TTC549 (cell line): Measurements from ENCODE around the gene EFCC1.
"Not testable (repeated sequence)": the region's sequence is repeated elsewhere in the genome, so short reads cannot be mapped to it uniquely, and the experiment has no call there.

ENCODE experiments used
- FAIRE-seq: peaks from 2 replicates; lab custom pipeline; 2012; peaks lifted over from hg19 to GRCh38; lab: Jason Lieb, UNC

Gene EFCC1

DNA sequence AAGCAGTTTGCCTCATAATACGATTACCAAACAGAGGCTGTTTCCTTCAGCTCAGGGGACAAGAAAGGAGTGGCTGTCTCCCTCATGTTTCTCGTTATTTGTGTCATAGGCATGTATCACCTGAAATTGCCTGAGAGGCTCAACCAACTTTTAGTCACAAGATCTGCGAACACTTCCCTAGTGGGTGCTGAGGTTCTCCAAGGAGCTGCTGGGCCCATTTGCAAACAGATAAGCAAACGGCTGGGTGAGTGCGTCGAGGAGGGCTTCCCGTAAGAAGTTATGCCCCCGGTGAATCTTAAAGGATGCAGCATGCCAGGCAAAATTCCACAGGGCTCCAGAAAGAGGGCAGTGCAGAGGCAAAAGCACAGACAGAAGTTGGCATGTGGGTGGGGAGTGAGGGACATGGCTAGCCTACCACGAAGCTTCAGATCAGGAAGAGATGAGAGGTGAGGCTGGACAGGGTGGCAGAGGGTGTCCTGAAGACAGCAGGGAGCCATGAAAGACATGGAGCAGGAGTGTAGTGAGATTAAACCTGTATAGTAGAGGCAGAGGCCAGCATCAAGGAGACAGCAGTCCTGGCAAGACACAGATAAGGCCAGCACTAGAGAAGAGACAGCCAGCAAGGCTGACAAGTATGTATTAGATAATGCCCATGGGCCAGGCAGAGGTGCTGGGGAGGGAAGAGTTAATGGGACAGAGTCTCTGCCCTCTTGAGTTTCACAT lies 55.5 kb downstream of the EFCC1 start:
- no peak for FAIRE-seq

DNA sequence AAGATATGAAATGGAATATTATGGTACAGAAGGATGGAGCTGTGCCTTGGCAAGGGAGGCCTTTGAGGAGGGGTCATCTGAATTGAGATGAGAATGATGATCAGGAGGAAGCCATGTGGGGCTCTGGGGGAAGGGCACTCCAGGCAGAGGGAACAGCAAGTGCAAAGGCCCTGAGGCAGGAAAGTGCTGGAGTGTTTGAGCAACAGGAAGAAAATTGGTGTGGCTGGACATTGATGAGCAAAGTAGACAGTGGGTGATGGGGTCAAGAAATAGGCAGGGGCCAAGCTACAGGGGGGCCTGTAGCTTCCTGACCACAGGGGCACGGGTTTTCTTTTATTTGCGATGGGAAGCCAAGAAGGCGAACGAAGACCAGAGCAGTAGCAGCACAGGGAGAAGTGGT lies 56.1 kb downstream of the EFCC1 start:
- FAIRE-seq, result no peak

DNA sequence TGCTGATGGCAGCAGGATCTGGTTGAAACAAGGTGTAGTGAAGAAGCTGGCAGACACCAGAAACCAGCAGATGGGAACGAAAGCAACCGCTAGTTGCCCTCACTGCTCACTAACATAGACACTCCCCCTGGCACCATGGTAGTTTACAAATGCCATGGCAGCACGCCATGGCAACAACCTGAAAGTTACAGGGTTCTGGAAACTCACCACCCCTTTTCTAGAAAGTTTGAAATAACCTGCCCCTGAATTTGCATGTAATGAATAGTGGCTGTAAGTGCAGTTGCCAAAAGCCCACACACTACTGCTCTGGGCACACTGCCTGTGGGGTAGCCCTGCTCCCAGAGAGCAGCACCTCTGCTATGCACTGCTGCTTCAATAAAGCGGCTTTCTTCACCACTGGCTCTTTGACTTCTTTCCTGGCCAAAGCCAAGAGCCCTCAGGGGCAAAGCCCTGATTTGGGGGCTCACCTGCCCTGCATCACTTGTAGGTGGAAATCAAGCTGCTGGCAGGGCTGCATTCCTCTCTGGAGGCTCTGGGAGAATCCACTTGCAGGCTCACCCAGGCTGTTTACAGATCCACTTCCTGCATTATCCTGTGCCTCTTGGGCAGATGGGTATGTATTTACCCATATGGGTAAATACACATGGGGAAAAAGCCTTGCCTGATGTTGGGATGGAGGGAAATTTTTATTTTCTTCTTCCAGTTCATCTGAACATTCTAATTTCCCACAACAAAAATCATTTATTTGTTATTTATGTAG lies 57.5 kb downstream of the EFCC1 start:
- FAIRE-seq, result no peak

DNA sequence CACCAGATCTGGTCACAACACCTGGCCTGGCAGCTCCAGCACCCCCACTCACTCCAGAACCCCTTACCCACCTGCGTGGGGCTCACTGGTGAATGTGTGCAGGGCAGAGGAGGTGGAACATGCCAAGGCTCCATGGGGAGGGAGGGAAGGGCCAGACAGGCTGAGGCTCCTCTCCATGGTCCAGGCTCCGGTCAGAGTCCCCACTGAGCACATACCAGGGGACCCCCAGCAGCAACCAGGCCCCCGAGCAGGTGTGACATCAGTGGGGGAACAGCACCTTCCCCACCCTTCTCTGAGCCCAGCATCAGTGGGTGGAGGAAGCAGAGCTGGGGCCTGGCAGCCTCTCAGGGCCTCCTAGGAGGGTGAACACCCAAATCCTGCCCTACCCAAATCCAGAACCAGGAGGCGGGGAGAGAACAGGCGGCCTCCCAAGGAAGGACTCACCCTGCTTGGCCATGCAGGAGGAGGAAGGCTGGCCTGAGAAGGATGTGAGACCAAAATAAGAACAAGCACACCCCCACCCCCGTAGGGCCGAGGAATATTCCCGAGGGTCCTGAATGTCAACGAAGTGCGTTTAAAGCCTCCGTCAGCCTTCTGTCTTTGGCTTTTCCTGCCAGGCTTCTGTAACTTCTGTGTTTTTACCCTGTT lies 58.3 kb downstream of the EFCC1 start:
- no peak for FAIRE-seq

DNA sequence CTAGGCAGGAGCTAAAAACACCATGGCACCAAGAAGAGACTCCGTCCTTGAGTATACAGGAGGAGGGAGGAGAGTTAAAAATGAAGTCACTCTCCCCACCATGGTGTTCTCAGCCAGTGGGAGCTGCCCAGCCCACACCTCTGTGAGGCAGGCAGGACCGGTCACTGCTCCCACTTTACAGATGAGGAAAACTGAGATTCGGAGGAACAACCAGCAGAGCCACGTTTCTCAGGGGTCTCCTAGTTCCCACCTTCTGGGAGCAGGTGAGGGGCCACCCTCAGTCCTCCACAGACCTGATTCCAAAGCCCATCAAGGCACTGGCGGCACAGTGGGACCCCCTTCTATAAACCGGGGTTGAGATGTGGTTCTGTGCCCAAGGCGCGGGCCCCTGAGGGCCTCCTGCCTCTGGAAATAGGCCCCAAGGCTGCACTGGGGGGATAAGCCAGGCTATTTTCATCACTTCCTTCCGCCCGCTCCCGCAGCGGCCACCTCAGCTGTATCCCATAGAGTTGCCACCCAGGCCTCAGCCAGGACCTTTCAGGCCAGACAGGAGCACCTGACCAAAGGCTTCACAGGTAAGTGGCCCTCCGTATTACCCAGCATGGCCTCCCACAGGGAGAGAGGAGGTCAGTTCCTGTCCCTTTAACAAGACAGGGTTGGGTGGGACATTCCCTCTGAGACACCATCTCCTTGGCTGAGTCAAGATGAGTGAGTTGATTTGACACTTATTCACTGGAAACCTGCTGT lies 59.3 kb downstream of the EFCC1 start, which contains the start of gene GP9:
GP9 (plus strand) TSS at position 504 of the 747 bp plus-strand sequence. CDS start 961 bp downstream, outside the sequence.
- no peak for FAIRE-seq

DNA sequence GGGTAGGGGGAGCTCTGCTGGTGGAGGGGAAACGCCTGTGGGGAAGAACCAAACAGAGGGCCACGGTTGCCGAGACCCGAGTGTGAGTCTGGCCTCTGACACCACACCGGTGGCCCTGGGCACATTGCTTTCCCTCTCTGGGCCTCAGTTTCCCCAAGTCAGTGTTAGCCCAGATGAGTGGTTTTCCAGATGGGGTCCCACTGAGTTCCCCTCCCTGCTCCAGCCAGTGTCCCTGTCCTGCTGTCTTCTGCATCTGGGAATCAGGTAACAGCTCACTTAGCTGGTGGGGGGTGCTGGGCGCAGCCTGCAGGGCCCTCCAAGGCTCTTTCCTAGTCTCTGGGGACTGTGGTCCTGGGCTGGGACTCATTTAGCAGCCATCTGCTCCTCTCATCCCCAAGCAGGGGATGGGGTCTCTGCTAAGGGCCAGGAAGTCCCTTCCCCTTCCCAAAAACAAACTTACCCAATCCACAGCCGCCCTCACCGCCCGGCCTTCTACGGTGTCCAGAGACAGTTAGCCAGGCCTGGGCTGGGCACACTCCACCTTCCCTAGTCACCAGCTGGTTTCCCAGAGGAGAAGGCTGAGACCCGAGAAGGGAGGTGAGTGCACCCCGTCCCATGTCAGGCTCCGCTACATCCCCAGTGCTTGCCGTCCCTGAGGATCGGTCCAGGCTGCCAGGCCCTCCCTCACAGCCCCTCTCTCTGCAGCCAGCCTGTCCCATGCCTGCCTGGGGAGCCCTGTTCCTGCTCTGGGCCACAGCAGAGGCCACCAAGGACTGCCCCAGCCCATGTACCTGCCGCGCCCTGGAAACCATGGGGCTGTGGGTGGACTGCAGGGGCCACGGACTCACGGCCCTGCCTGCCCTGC lies 60.2 kb downstream of the EFCC1 start:
- FAIRE-seq, result no peak

DNA sequence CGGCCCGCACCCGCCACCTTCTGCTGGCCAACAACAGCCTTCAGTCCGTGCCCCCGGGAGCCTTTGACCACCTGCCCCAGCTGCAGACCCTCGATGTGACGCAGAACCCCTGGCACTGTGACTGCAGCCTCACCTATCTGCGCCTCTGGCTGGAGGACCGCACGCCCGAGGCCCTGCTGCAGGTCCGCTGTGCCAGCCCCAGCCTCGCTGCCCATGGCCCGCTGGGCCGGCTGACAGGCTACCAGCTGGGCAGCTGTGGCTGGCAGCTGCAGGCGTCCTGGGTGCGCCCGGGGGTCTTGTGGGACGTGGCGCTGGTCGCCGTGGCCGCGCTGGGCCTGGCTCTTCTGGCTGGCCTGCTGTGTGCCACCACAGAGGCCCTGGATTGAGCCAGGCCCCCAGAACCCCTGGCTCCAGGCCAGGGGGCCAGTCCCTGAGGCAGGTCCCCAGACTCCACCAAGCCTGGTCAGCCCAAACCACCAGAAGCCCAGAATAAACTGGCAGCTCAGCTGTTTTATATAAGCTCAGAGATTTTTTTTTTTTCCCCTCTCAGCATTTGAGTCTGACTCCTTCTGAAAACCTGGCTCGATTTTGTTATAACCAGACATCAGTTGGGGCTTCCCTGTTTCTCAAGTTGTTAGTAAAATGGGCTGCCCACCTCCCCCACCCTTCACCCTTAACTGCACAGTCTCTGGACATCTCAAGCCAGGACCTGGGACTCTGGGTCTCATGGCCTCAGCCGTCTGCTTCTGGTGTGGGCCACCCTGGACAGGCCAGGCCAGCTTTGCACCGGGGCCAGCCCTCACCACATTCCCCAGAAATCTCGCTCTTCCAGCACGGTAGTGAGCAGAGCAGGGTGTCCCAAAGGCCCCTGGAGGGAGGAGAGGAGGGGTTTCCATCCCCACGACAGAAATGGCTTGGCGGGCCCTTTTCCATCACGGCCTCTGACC lies 61.1 kb downstream of the EFCC1 start:
- FAIRE-seq, result no peak

DNA sequence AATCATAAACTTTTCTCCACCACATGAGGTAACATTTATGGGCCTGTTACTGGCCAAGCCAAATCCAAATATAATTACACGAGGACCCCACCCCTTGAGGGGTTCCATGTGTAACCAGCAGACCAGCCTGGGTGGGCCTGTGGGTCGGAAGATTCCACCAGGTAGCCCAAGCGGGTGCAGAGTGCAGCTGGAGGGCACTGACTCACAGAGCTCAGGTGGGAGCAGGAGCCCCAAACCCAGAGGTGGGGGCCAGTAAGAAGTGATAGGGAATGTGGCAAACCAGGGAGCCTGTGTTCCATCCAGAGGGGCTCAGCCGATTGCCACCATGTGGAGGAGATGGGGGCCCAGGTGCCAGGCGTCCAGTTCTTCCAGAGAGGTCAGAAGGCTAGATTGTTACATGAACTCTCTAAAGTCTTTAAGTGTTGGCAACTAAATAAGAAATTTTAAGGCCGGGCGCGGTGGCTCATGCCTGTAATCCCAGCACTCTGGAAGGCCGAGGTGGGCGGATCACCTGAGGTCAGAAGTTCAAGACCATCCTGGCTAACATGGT lies 62.1 kb downstream of the EFCC1 start:
- FAIRE-seq, result no peak

DNA sequence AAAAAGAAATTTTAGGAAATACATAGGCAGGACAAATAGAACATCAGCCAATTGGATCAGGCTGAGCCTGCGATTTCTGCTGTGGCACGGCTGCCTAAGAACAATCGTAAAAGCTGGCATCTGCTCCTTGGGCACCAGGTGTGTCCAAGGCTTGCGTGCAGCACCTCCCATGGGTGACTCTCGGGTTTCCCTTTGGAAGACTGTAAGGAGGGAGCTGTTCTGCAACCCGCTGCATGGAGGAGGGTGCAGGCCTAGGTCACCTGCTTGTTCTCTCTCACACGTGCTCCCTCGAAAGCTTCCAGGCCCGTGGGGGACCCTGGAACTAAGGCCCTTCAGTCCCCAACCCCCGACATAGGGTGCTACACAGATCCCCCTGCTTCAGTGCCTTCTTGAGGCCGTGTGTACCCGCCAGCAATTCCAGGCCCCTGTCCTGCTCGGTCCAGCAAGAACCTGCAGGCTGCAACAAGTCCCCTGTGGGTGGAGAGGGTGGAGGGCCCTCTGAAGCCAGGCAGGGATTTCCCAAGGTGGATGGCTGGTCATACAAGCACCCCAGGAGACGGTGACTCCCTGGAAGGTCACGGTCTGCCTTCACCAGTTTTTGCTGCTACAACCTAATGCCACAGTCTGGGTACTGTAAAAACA lies 62.9 kb downstream of the EFCC1 start:
- no peak for FAIRE-seq

DNA sequence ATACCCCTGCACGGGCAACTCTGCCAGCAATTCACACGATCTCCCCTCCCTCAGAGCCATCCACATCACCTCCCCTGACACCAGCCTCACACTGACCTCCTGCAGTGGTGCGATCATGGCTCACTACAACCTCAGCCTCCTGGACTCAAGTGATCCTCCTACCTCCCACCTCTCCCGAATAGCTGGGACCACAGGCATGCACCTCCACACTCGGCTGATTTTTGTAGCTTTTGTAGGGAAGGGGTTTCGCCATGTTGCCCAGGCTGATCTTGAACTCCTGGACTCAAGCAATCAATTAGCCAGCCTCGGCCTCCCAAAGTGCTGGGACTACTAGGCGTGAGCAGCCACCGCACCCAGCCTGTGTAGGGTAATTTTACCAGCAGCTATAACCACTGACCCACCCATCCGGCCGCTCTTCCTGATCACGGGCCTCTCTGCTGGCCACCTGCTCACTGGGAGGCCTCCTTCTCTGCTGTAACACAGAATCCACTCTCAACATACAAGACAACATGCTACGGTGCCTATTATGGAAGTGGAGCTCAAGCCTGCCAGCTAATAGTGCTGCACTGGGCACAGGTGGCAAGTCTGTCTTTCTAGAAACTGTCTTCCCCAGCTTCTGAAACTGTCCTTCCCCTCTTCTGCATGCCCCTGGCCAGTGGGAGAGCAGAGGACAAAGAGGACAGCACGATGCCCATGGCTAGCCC lies 64.1 kb downstream of the EFCC1 start:
- FAIRE-seq, result no peak

DNA sequence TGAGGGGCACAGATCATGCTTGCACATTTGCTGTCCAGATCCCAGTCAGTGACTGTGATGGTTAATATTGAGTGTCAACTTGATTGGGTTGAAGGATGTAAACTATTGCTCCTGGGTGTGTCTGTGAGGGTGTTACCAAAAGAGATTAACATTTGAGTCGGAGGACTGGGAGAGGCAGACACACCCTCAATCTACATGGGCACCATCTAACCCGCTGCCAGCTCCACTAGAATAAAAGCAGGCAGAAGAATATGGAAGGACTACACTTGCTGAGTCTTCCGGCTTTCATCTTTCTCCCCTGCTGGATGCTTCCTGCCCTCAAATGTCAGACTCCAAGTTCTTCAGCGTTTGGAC lies 64.6 kb downstream of the EFCC1 start:
- no peak for FAIRE-seq

DNA sequence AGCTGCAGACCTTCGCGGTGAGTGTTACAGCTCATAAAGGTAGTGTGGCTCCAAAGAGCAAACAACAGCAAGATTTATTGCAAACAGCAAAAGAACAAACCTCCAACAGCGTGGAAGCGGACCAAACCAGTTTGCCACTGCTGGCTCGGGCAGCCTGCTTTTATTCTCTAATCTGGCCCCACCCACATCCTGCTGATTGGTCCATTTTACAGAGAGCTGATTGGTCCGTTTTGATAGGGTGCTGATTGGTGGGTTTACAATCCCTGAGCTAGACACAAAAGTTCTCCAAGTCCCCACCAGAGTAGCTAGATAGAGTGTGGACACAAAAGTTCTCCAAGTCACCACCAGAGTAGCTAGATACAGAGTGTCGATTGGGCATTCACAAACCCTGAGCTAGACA lies 66.6 kb downstream of the EFCC1 start:
- not testable (repeated sequence) for FAIRE-seq

DNA sequence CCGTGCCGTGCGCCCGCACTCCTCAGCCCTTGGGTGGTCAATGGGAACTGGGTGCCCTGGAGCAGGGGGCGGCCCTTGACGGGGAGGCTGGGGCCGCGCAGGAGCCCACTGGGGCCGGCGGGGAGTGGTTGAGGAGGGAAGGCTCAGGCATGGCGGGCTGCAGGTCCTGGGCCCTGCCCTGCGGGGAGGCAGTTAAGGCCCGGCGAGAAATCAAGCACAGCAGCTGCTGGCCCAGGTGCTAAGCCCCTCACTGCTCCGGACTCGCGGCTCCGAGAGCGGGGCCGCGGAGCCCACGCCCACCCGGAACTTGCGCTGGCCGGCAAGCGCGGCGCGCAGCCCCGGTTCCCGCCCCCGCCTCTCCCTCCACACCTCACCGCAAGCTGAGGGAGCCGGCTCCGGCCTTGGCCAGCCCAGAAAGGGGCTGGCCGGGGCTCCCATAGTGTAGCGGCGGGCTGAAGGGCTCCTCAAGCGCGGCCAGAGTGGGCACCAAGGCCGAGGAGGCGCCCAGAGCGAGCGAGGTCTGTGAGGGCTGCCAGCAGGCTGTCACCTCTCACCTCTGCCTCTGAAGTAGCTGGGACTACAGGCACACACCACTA lies 67.3 kb downstream of the EFCC1 start:
- FAIRE-seq, result no peak

DNA sequence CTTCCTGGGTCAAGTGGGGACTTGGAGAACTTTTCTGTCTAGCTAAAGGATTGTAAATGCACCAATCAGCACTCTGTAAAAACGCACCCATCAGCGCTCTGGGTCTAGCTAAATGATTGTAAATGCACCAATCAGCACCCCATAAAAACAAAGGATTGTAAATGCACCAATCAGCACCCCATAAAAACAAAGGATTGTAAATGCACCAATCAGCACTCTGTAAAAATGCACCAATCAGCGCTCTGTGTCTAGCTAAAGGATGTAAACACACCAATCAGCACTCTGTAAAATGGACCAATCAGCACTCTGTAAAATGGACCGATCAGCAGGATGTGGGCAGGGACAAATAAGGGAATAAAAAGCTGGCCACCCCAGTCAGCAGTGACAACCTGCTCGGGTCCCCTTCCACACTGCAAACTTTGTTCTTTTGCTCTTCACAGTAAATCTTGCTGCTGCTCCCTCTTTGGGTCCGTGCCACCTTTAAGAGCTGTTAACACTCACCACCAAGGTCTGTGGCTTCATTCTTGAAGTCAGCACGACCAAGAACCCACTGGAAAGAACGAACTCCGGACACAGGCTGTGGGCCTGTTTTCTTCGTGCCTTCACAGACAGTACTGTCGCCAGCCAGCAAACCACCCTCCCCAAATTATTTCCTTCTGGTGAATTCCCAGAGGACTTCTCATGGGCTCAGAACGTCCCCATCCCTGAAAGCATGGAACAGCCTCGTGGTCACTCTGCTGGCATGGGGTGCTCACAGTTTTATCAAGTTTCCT lies 68.4 kb downstream of the EFCC1 start:
- not testable (repeated sequence) for FAIRE-seq

DNA sequence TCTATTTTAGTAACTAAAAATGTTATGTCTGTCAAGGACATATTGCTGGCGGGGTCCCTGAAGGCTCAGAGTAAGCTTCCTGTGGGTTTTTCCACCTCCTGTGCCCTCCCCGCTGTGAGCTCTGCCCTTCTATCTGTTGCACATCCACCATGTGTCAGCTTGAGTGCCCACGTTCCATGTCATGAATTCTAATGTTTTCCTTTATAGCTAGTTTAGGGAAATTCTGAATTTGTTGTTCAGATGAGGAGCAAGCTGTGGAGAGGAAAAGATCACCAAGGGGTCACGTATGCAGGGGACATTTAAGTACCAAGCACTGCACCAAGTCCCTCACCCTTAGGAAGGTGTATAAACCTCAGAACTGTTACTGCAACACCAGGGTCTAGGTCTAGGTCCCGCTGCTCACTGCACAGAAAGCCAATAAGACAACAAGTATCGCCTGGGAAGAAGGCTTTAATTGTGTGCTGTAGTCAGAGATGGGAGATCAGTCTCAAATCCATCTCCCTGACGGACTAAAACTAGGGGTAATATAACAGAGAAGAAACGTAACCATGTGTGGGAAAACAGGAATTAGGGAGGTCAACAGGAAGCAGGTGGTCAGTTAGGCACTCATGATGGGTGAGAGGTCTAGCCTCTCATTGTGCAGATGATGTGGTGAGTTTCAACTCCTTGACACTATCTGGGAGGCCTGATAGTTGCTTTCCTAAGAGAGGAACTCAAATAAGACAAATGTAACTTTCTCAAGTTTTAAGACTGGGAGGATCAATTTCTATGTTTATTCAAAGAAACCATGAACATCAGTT lies 69.2 kb downstream of the EFCC1 start:
- no peak for FAIRE-seq

DNA sequence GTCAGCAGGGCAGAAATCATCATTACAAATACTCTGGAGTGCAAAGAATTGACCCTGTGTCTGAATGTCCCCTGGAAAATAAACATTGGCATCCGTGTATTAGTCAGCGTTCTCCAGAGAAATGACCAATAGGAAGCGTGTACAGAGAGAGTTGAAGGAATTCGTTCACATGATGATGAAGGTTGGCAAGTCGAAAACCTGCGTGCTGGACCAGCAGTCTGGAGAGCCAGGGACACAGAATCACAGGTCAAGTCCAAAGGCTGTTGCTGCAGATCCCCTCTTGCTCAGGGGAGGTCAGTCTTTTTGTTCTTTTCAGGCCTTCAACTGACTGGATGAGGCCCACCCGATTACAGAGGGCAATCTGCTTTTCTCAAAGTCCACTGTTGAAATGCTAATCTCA lies 76.1 kb downstream of the EFCC1 start:
- FAIRE-seq, result no peak

DNA sequence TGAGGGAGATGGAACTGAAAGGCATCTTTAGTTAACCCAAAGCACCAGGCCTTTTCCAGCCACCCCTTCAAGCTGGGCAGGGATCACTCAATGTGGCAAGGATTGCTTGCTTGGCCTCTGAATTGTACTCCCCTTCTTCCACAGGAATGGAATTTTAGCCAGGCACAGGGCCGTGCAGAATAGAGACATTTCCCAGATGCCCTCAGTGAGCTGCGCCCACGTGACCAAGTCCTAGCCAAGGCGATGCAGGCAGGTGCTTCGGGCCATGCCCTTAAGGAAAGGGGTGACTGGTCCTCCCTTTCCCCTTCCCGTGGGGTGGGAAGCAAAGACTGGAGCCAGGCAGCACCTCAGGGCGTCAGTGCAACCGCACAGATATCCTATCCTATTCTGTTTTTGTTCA lies 77.4 kb downstream of the EFCC1 start:
- FAIRE-seq, result no peak
